K562 (cell line): ENCODE results near the gene NECTIN1. TPM values are rescaled to one million over a fixed set of nuclear protein-coding genes. Genes with fewer than 3 reads are reported as not detected.

ENCODE experiments used
- ATAC-seq: fragments of 200-7000 bp; cut with Tn5 transposase; 3 replicates; pipeline ENCODE4 v1.9.1; 2020; ENCODE audit warnings: moderate library complexity
- BruUV-seq: library from RNA; stranded (reverse); fragments of 400-500 nt; replicated peaks from 2 replicates; lab custom pipeline; 2021; lab: Mats Ljungman, UMichigan
- CTCF ChIA-PET: fragments of 300-600 bp; formaldehyde crosslinking; extraction: SDS; loops from one replicate; lab custom pipeline; 2021; ENCODE audit warnings: low intra/inter-chr PET ratio; lab: Yijun Ruan, JAX
- POLR2A ChIA-PET: fragments of 300-600, 350-650 bp; sonication (Branson Sonifier 250); formaldehyde crosslinking; extraction: SDS; loops from one replicate; lab custom pipeline; 2021; ENCODE audit warnings: antibody characterized with exemption, inconsistent platforms; lab: Yijun Ruan, JAX
- DNase-seq, 4 experiments: peaks; one replicate each; pipeline versions ENCODE4 v3.0.0 to v3.0.0-alpha.2; 2011 to 2018; ENCODE audit warnings: low spot score in 3 of 4, mixed read lengths in 3 of 4; ENCODE audit errors: extremely low read depth in 1 of 4
- FAIRE-seq: peaks from 2 replicates; lab custom pipeline; 2011; peaks lifted over from hg19 to GRCh38; lab: Jason Lieb, UNC
- H2AFZ ChIP-seq: 2 replicates; pipeline ENCODE4 v1.6.0; 2011; ENCODE audit warnings: low read depth, low read length, control low read depth, inconsistent platforms
- H3K27ac ChIP-seq: fragments of 200-600 bp; 3 replicates; pipeline ENCODE4 v1.8.0; 2011; ENCODE audit warnings: low read depth, mild to moderate bottlenecking, control low read depth, inconsistent platforms, low read length, moderate library complexity, mixed read lengths; ENCODE audit errors: extremely low read depth
- H3K27me3 ChIP-seq, 2 experiments: fragments of 300-600 bp in 1 of 2; 2 replicates in 1 of 2; 3 replicates in 1 of 2; pipeline versions ENCODE4 v1.6.0 to v1.8.0; 2011; ENCODE audit warnings: inconsistent platforms in 2 of 2, low read length in 2 of 2, mild to moderate bottlenecking in 1 of 2, mixed read lengths in 1 of 2, moderate library complexity in 1 of 2; ENCODE audit not compliant: control insufficient read depth in 2 of 2, insufficient read depth in 2 of 2
- H3K36me3 ChIP-seq: fragments of 300-600 bp; 3 replicates; pipeline ENCODE4 v1.8.0; 2011; ENCODE audit warnings: mild to moderate bottlenecking, low read length, inconsistent platforms; ENCODE audit not compliant: control insufficient read depth, insufficient read depth
- H3K4me1 ChIP-seq, 2 experiments: fragments of 200-600 bp in 1 of 2; replicated peaks in 1 of 2; 2 replicates in 1 of 2; 3 replicates in 1 of 2; pipeline versions ENCODE4 v1.5.1 to v1.8.0; 2011; ENCODE audit warnings: inconsistent platforms in 2 of 2, low read length in 2 of 2, mild to moderate bottlenecking in 1 of 2, mixed read lengths in 1 of 2, moderate library complexity in 1 of 2; ENCODE audit not compliant: control insufficient read depth in 2 of 2, insufficient read depth in 2 of 2
- H3K4me2 ChIP-seq: 2 replicates; pipeline ENCODE4 v1.6.1; 2011; ENCODE audit warnings: low read length, control low read depth, inconsistent platforms, mixed read lengths; ENCODE audit not compliant: insufficient read depth
- H3K4me3 ChIP-seq: fragments of 200-600 bp; sonication (generic), shearing (Covaris generic); 2 replicates; pipeline ENCODE4 v1.5.1; 2016; ENCODE audit warnings: control low read depth, inconsistent platforms
- H3K79me2 ChIP-seq: fragments of 200-600 bp; 3 replicates; pipeline ENCODE4 v1.8.0; 2011; ENCODE audit warnings: low read length, inconsistent platforms; ENCODE audit not compliant: control insufficient read depth, insufficient read depth
- H3K9ac ChIP-seq, 2 experiments: 2 replicates each; pipeline versions ENCODE4 v1.6.0 to v1.6.1; 2011; ENCODE audit warnings: low read depth in 2 of 2, low read length in 2 of 2, control low read depth in 1 of 2, inconsistent platforms in 1 of 2, mild to moderate bottlenecking in 1 of 2, mixed read lengths in 1 of 2; ENCODE audit not compliant: insufficient read depth in 1 of 2
- H3K9me1 ChIP-seq: one replicate; pipeline ENCODE4 v1.6.0; 2011; ENCODE audit warnings: inconsistent platforms, mild to moderate bottlenecking, low read length, moderate library complexity; ENCODE audit not compliant: control insufficient read depth, insufficient read depth
- H3K9me3 ChIP-seq: replicated peaks from 2 replicates; pipeline ENCODE4 v1.5.1; 2011; ENCODE audit warnings: low read depth, low read length, inconsistent platforms; ENCODE audit not compliant: control insufficient read depth, insufficient read depth
- H4K20me1 ChIP-seq: replicated peaks from 2 replicates; pipeline ENCODE4 v1.6.1; 2011; ENCODE audit warnings: low read length, inconsistent platforms, mixed read lengths; ENCODE audit not compliant: control insufficient read depth, insufficient read depth
- SIN3A ChIP-seq, 2 experiments: fragments of 150-350 bp in 1 of 2; IDR thresholded peaks; 2 replicates each; pipeline ENCODE4 v1.6.1; 2011 to 2016; ENCODE audit warnings: borderline replicate concordance in 2 of 2, low read depth in 2 of 2, low read length in 2 of 2, mild to moderate bottlenecking in 2 of 2, moderate library complexity in 2 of 2; ENCODE audit not compliant: control insufficient read depth in 1 of 2
- ZNF175 ChIP-seq: fragments of 200-800 bp; sonication (Bioruptor generic); IDR thresholded peaks from 2 replicates; pipeline ENCODE4 v1.6.1; 2016; ENCODE audit warnings: low read depth, mild to moderate bottlenecking, missing genetic modification characterization, missing compliant biosample characterization
- WGBS: fragments of 100-300 bp; shearing (Covaris generic); methylation state at CpG from one replicate; pipeline ENCODE4 v1.1.6; 2016; ENCODE audit warnings: low coverage, mixed read lengths; ENCODE audit not compliant: insufficient coverage; ENCODE audit errors: missing lambda C conversion rate; 5-methylcytosine and 5-hydroxymethylcytosine counted together
- in situ Hi-C: fragments of 300-500 bp; cut with MboI; formaldehyde crosslinking; loops from 4 replicates; pipeline ENCODE4 v1.15.0; 2018; ENCODE audit warnings: inconsistent platforms, mixed read lengths
- intact Hi-C: fragments of 100-400 bp; cut with micrococcal nuclease; formaldehyde crosslinking; loops from 2 replicates; pipeline ENCODE4 v1.14.2; 2022
- polyA plus RNA-seq, 8 experiments: library from polyadenylated mRNA; depleted of rRNA in 4 of 8; stranded (reverse) in 5 of 8; unstranded in 3 of 8; fragments of >200 nt; fragmentation: Nextera tagmentation in 2 of 8; fragmentation: Illumina TruSeq in 1 of 8; extraction: Ambion mirVana in 2 of 8; extraction: Trizol in 1 of 8; gene quantifications; 2 replicates each; pipeline versions ENCODE4 v1.2.1 to v1.2.3, GENCODE V29; 2011 to 2014; ENCODE audit warnings: inconsistent platforms in 1 of 8, missing spikeins in 1 of 8
- total RNA-seq, 7 experiments: library from RNA; depleted of rRNA in 6 of 7; stranded (reverse); fragments of >200 nt in 6 of 7; fragmentation: Illumina TruSeq in 2 of 7; extraction: Trizol in 2 of 7; gene quantifications; 2 replicates each; pipeline versions ENCODE4 v1.2.1 to v1.2.3, GENCODE V29; 2011 to 2021; ENCODE audit warnings: low replicate concordance in 1 of 7

Gene NECTIN1
- total and polyA plus RNA-seq, 9 of the 15 experiments (the other 6 are each of a cell fraction or from before 2014, with no cell fraction given) = 0.09 to 0.53 (median 0.23) TPM; not detected in 2

GRCh38 chr11:119615882-119616196, 113.2 kb downstream of the NECTIN1 start:
- FAIRE-seq (no peak), DNase-seq (no peak), ATAC-seq (no peak)
- CTCF ChIA-PET = no interaction called here
- TF ChIP-seq ZNF175 (0 out of 2 replicates have a peak, but pooled peaks have one; percentile 26), SIN3A (IDR thresholded peaks at IDR 0.05; ENCODE audit: borderline replicate concordance in 2 of 2, control insufficient read depth in 1 of 2, low read depth in 2 of 2, low read length in 2 of 2) (no peak)
- peaks cover 0 to 8% of the 10 kb centered on the region in 2 experiments; a peak in 2 of 5 replicates for H3K4me1 ChIP-seq
- in situ Hi-C loops (no loop called here), intact Hi-C loops (no loop called here)
- no peaks in the 10 kb centered on the region for H3K9me3 ChIP-seq
- peaks cover 29 to 62% of the 10 kb centered on the region in 2 experiments; a peak in 4 of 5 replicates for H3K27me3 ChIP-seq
- H3K4me2 ChIP-seq = no peak overlapping the region
- H3K9ac ChIP-seq = no peak overlapping the region
- no peak overlapping the region for H3K4me3 ChIP-seq
- H3K36me3 ChIP-seq = no peaks in the 10 kb centered on the region
- POLR2A ChIA-PET = interaction anchor here (0.6 to 0.7 kb wide), 2 partner anchors 14 to 19 kb away, joined by 3 read pairs; no protein-coding TSS in a partner anchor
- peaks cover 6% of the 10 kb centered on the region; the same call in 1 of the 2 replicates for H4K20me1 ChIP-seq
- H3K79me2 ChIP-seq = no peaks in the 10 kb centered on the region
- no TSS peak for BruUV-seq
- H3K27ac ChIP-seq = no peak overlapping the region
- no peaks in the 10 kb centered on the region for H3K9me1 ChIP-seq
- H2AFZ ChIP-seq = no peak overlapping the region

GRCh38 chr11:119615003-119615881, 113.8 kb downstream of the NECTIN1 start:
- H3K9ac ChIP-seq = no peak overlapping the region
- peaks cover 6% of the 10 kb centered on the region; the same call in 1 of the 2 replicates for H4K20me1 ChIP-seq
- WGBS = 3% methylated on average over 9 of the region's 9 CpGs
- H3K4me1 ChIP-seq = peaks cover 0 to 8% of the 10 kb centered on the region in 2 experiments; a peak in 2 of 5 replicates
- ChIA-PET POLR2A (interaction anchor here (0.6 to 0.7 kb wide), 2 partner anchors 15 to 19 kb away, joined by 3 read pairs; no protein-coding TSS in a partner anchor), CTCF (no interaction called here)
- no peak overlapping the region for H3K4me3 ChIP-seq
- DNase-seq = no peak
- no TSS peak for BruUV-seq
- no peaks in the 10 kb centered on the region for H3K9me1 ChIP-seq
- intact Hi-C loops = no loop called here
- H2AFZ ChIP-seq = no peak overlapping the region
- H3K36me3 ChIP-seq = no peaks in the 10 kb centered on the region
- H3K9me3 ChIP-seq = no peaks in the 10 kb centered on the region
- in situ Hi-C loops = no loop called here
- no peak for ATAC-seq
- H3K27ac ChIP-seq = no peak overlapping the region
- no peak for FAIRE-seq
- no peak overlapping the region for H3K4me2 ChIP-seq
- H3K27me3 ChIP-seq = peaks cover 29 to 66% of the 10 kb centered on the region in 2 experiments; a peak in 4 of 5 replicates
- no peaks in the 10 kb centered on the region for H3K79me2 ChIP-seq
